T1000 (cell line): ENCODE results near the gene FMO4.
"Not testable (repeated sequence)": the region's sequence is repeated elsewhere in the genome, so short reads cannot be mapped to it uniquely, and the experiment has no call there.

ENCODE experiments used
- DNase-seq: peaks from one replicate; lab custom pipeline; 2025; ENCODE audit warnings: mixed read lengths; lab: John Stamatoyannopoulos, UW

FMO4 gene

GRCh38 chr1:171335964-171336363, 22.0 kb downstream of the FMO4 start:
- no peak for DNase-seq

- DNase-seq, result not testable (repeated sequence)
Measured at GRCh38 chr1:171339345-171339744, 25.4 kb downstream of the FMO4 start.

GRCh38 chr1:171343727-171344472, 29.9 kb downstream of the FMO4 start:
- no peak for DNase-seq

GRCh38 chr1:171344473-171344820, 30.5 kb downstream of the FMO4 start:
- DNase-seq, result no peak

- DNase-seq, result no peak
Measured at GRCh38 chr1:171345536-171345935, 31.6 kb downstream of the FMO4 start.

- no peak for DNase-seq
Measured at GRCh38 chr1:171346881-171347280, 32.9 kb downstream of the FMO4 start.

- DNase-seq, result no peak
Measured at GRCh38 chr1:171350594-171350993, 36.6 kb downstream of the FMO4 start.

GRCh38 chr1:171351961-171352360, 38.0 kb downstream of the FMO4 start:
- DNase-seq, result no peak

GRCh38 chr1:171352554-171352953, 38.6 kb downstream of the FMO4 start:
- no peak for DNase-seq

- DNase-seq, result no peak
Measured at GRCh38 chr1:171355727-171356126, 41.7 kb downstream of the FMO4 start.

GRCh38 chr1:171357179-171357578, 43.2 kb downstream of the FMO4 start:
- DNase-seq, result no peak

GRCh38 chr1:171359355-171359648, 45.3 kb downstream of the FMO4 start:
- not testable (repeated sequence) for DNase-seq

GRCh38 chr1:171359731-171360527, 45.9 kb downstream of the FMO4 start:
- DNase-seq, result not testable (repeated sequence)

GRCh38 chr1:171366085-171366484, 52.1 kb downstream of the FMO4 start:
- no peak for DNase-seq

- no peak for DNase-seq
Measured at GRCh38 chr1:171366816-171367215, 52.8 kb downstream of the FMO4 start.

- DNase-seq, result no peak
Measured at GRCh38 chr1:171367436-171367835, 53.5 kb downstream of the FMO4 start.

- no peak for DNase-seq
Measured at GRCh38 chr1:171372418-171373084, 58.6 kb downstream of the FMO4 start.

GRCh38 chr1:171373357-171374122, 59.6 kb downstream of the FMO4 start:
- not testable (repeated sequence) for DNase-seq

- DNase-seq, result no peak
Measured at GRCh38 chr1:171379846-171380245, 65.9 kb downstream of the FMO4 start.

GRCh38 chr1:171381866-171382210, 67.9 kb downstream of the FMO4 start:
- no peak for DNase-seq

- DNase-seq, result no peak
Measured at GRCh38 chr1:171384496-171384895, 70.5 kb downstream of the FMO4 start.

- DNase-seq, result no peak
Measured at GRCh38 chr1:171389171-171389570, 75.2 kb downstream of the FMO4 start.
